ENCODE measurements around the gene HAUS7.

DNA sequence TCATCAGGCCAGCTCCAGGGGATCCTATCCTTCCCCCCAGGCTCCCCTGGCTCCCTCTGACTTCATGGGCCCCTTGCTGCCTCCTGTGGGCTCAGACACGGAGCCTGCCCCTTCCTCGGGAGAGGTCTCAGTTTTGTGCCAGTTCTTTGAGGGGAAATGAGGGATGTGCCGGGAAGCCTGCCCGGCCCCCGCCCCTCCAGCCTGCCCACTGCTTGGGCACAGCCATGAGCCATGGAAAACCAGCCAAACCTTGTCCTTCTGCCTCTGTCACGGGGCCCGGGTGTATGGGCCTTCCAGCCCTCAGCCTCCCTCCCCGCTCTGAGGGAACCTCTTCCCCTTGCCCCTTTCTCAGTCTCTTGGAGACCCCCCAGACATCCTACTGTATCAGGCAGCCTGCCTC is 31.2 kb upstream of the HAUS7 start:
- TF ChIP-seq JUND (IDR thresholded peaks at IDR 0.05) (no peak), CTCF (IDR thresholded peaks at IDR 0.05 in 2 of 3, conservative IDR thresholded peaks at IDR 0.05 in 1 of 3; ENCODE audit: borderline replicate concordance in 1 of 3, insufficient read depth in 1 of 3, low read depth in 2 of 3, low read length in 2 of 3) (no peak), RAD21 (IDR thresholded peaks at IDR 0.05; ENCODE audit: low read depth) (no peak), SRF (IDR thresholded peaks at IDR 0.05; ENCODE audit: low read depth) (no peak), SP1 (IDR thresholded peaks at IDR 0.05; ENCODE audit: low read depth) (no peak), YY1 (IDR thresholded peaks at IDR 0.05; ENCODE audit: extremely low read depth, insufficient replicate concordance, low read depth, low read length) (no peak), EZH2 (IDR thresholded peaks at IDR 0.05) (no peak), EZH2phosphoT487 (IDR thresholded peaks at IDR 0.05; ENCODE audit: borderline replicate concordance) (no peak)
- TF ChIP-seq, protein P1, sequence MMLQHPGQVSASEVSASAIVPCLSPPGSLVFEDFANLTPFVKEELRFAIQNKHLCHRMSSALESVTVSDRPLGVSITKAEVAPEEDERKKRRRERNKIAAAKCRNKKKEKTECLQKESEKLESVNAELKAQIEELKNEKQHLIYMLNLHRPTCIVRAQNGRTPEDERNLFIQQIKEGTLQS (IDR thresholded peaks at IDR 0.05): no peak

All from HCT116 (cell line).